H1 (cell line): ENCODE data around the gene DBNDD2. TPM values are rescaled to one million over a fixed set of nuclear protein-coding genes. Genes with fewer than 3 reads are reported as not detected.
A peak's percentile ranks its signal among the peaks of the same experiment; 100 is the strongest.

ENCODE experiments used
- ATF2 ChIP-seq: IDR thresholded peaks from 2 replicates; pipeline ENCODE4 v1.6.1; 2012; ENCODE audit warnings: low read length, inconsistent platforms
- BRCA1 ChIP-seq: IDR thresholded peaks from 2 replicates; pipeline ENCODE4 v1.6.1; 2012; ENCODE audit warnings: low read depth, low read length, improper control_type of control experiment
- CBX5 ChIP-seq: fragments of 300-800, 300-1000 bp; sonication (generic); IDR thresholded peaks from 2 replicates; pipeline ENCODE4 v1.7.1; 2016; ENCODE audit warnings: antibody characterized with exemption, low read length, low read depth
- CBX8 ChIP-seq: fragments of 300-800, 300-1000 bp; sonication (generic); IDR thresholded peaks from 2 replicates; pipeline ENCODE4 v1.7.1; 2016; ENCODE audit warnings: low read depth, low read length, borderline replicate concordance
- CEBPB ChIP-seq: IDR thresholded peaks from 2 replicates; pipeline ENCODE4 v1.6.1; 2012; ENCODE audit warnings: low read depth, low read length
- CHD2 ChIP-seq: IDR thresholded peaks from 2 replicates; pipeline ENCODE4 v1.6.1; 2012; ENCODE audit warnings: low read length, improper control_type of control experiment
- CREB1 ChIP-seq: IDR thresholded peaks from 2 replicates; pipeline ENCODE4 v1.6.1; 2012; ENCODE audit warnings: inconsistent platforms
- CTBP2 ChIP-seq: IDR thresholded peaks from 2 replicates; pipeline ENCODE4 v1.7.0; 2011; ENCODE audit warnings: borderline replicate concordance, mild to moderate bottlenecking, moderate library complexity, mixed read lengths, low read length; ENCODE audit not compliant: insufficient read depth, insufficient read length
- EGR1 ChIP-seq: IDR thresholded peaks from 2 replicates; pipeline ENCODE4 v1.6.1; 2011; ENCODE audit warnings: low read depth, low read length, borderline replicate concordance
- GTF2F1 ChIP-seq: IDR thresholded peaks from 2 replicates; pipeline ENCODE4 v1.6.1; 2012; ENCODE audit warnings: low read depth, low read length, improper control_type of control experiment, borderline replicate concordance
- HDAC2 ChIP-seq, 2 experiments: fragments of 300-600 bp in 1 of 2; sonication (generic) in 1 of 2; IDR thresholded peaks; 2 replicates each; pipeline ENCODE4 v1.6.1; 2011 to 2012; ENCODE audit warnings: low read depth in 2 of 2, low read length in 2 of 2, mild to moderate bottlenecking in 2 of 2, moderate library complexity in 2 of 2, borderline replicate concordance in 1 of 2, inconsistent platforms in 1 of 2
- JUND ChIP-seq: IDR thresholded peaks from 2 replicates; pipeline ENCODE4 v1.6.1; 2011; ENCODE audit warnings: mild to moderate bottlenecking, improper control_type of control experiment, low read length
- KDM4A ChIP-seq: IDR thresholded peaks from one replicate; pipeline ENCODE4 v1.7.1; 2012; ENCODE audit warnings: low read depth, mild to moderate bottlenecking, moderate library complexity, low read length, inconsistent platforms; ENCODE audit not compliant: severe bottlenecking
- POU5F1 ChIP-seq: IDR thresholded peaks from 2 replicates; pipeline ENCODE4 v1.6.1; 2011; ENCODE audit warnings: low read depth, mild to moderate bottlenecking, low read length, moderate library complexity
- RAD21 ChIP-seq, 2 experiments: IDR thresholded peaks in 1 of 2; conservative IDR thresholded peaks in 1 of 2; 2 replicates each; pipeline ENCODE4 v1.6.1; 2011; ENCODE audit warnings: low read depth in 2 of 2, low read length in 2 of 2, improper control_type of control experiment in 1 of 2, inconsistent platforms in 1 of 2, mild to moderate bottlenecking in 1 of 2, moderate library complexity in 1 of 2
- RBBP5 ChIP-seq: IDR thresholded peaks from 2 replicates; pipeline ENCODE4 v1.7.1; 2012; ENCODE audit warnings: low read depth, mild to moderate bottlenecking, inconsistent platforms, low read length, moderate library complexity, borderline replicate concordance
- SAP30 ChIP-seq: fragments of 300-600 bp; sonication (generic); IDR thresholded peaks from 2 replicates; pipeline ENCODE4 v1.7.1; 2012; ENCODE audit warnings: low read length, moderate library complexity, mild to moderate bottlenecking, inconsistent platforms; ENCODE audit not compliant: insufficient read depth, insufficient replicate concordance
- SP4 ChIP-seq: IDR thresholded peaks from 2 replicates; pipeline ENCODE4 v1.6.1; 2012; ENCODE audit warnings: low read length, inconsistent platforms
- SUZ12 ChIP-seq: fragments of 200-600 bp; sonication (generic); IDR thresholded peaks from 2 replicates; pipeline ENCODE4 v1.6.1; 2012; ENCODE audit warnings: mild to moderate bottlenecking, inconsistent platforms, low read length, moderate library complexity, mixed read lengths
- TAF7 ChIP-seq: optimal IDR thresholded peaks from 2 replicates; pipeline ENCODE3; 2011; ENCODE audit warnings: low read depth, mild to moderate bottlenecking, inconsistent platforms, low read length, moderate library complexity, borderline replicate concordance
- YY1 ChIP-seq: IDR thresholded peaks from 2 replicates; pipeline ENCODE4 v1.6.1; 2011; ENCODE audit warnings: low read depth, mild to moderate bottlenecking, low read length
- ZNF274 ChIP-seq: IDR thresholded peaks from 2 replicates; pipeline ENCODE4 v1.7.0; 2012; ENCODE audit warnings: low read length, borderline replicate concordance; ENCODE audit errors: extremely low read depth
- polyA plus RNA-seq, 7 experiments: library from polyadenylated mRNA; depleted of rRNA in 3 of 7; stranded (reverse) in 5 of 7; unstranded in 2 of 7; fragments of >200 nt in 5 of 7; fragments of 200-250 nt in 2 of 7; gene quantifications; 1 replicate in 5 of 7; 2 replicates in 1 of 7; 4 replicates in 1 of 7; pipeline versions ENCODE4 v1.2.1 to v1.2.3, GENCODE V29; 2011 to 2013; ENCODE audit warnings: missing spikeins in 2 of 7, mixed read lengths in 2 of 7
- total RNA-seq: library from RNA; stranded (reverse); fragmentation: NEBNext Ultra II Directional; extraction: Animal tissue kit (Norgen Biotek cat#: 25700); gene quantifications from 2 replicates; pipeline ENCODE4 v1.2.1, GENCODE V29; 2021

DBNDD2 gene
- total and polyA plus RNA-seq, 2 of the 8 experiments (the other 6 are each of a cell fraction or from before 2014, with no cell fraction given) = 55.8 to 96.3 TPM

- TF ChIP-seq CBX8 (no peak), RBBP5 (no peak; the same call in 1 of the 2 replicates), POU5F1 (no peak), CBX5 (no peak), SUZ12 (no peak), TAF7 (no peak), BRCA1 (no peak), JUND (no peak), KDM4A (peak; percentile 96), ZNF274 (no peak), GTF2F1 (no peak), YY1 (peak; percentile 94), CREB1 (peak; percentile 92), CTBP2 (no peak), RAD21 (IDR thresholded peaks at IDR 0.05 in 1 of 2, conservative IDR thresholded peaks at IDR 0.05 in 1 of 2; ENCODE audit: low read depth in 2 of 2, low read length in 2 of 2) (peak; percentile 2 to 13; a peak in 1 of 4 replicates), SAP30 (peak; percentile 90), ATF2 (no peak), SP4 (0 out of 2 replicates have a peak, but pooled peaks have one; percentile 27), EGR1 (peak; percentile 28; the same call in 1 of the 2 replicates), HDAC2 (IDR thresholded peaks at IDR 0.05; ENCODE audit: borderline replicate concordance in 1 of 2, low read depth in 2 of 2, low read length in 2 of 2) (peak in 1 of 2 experiments; percentile 97; a peak in 2 of 4 replicates), CEBPB (no peak), CHD2 (no peak)
Measured at GRCh38 chr20:45415822-45416637, 7.9 kb downstream of the DBNDD2 start, which contains the start of gene PIGT (continued).
